ENCODE results near the gene SARDH.

Gene SARDH

DNA sequence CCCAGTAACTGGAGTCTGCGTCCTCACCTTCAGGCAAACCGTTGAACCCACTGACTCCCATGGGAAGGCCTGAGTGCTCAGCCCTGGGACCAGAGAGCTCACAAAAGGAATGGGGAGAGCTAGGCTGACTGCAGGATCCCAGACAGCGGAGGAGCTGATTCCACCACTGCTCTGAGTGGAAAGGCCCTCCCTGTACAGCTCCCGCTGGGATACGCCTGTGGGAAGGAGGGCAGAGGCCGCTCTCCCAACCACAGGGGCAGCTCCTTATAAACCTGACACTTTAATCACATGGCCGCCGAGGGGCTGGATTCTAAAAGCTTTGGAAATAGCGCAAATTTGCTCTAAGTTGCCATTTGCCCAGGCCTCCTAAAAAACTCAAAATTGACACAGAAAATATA is 64.9 kb downstream of the SARDH start:
- no peak overlapping the region for H3K4me3 Mint-ChIP-seq
- H3K27me3 Mint-ChIP-seq = peaks cover 35% of the 10 kb centered on the region
- H3K9me3 Mint-ChIP-seq = no peaks in the 10 kb centered on the region
- no peaks in the 10 kb centered on the region for H3K36me3 Mint-ChIP-seq
- no peaks in the 10 kb centered on the region for H3K4me1 Mint-ChIP-seq
- H3K27ac Mint-ChIP-seq = no peak overlapping the region
- no peak for ATAC-seq

DNA sequence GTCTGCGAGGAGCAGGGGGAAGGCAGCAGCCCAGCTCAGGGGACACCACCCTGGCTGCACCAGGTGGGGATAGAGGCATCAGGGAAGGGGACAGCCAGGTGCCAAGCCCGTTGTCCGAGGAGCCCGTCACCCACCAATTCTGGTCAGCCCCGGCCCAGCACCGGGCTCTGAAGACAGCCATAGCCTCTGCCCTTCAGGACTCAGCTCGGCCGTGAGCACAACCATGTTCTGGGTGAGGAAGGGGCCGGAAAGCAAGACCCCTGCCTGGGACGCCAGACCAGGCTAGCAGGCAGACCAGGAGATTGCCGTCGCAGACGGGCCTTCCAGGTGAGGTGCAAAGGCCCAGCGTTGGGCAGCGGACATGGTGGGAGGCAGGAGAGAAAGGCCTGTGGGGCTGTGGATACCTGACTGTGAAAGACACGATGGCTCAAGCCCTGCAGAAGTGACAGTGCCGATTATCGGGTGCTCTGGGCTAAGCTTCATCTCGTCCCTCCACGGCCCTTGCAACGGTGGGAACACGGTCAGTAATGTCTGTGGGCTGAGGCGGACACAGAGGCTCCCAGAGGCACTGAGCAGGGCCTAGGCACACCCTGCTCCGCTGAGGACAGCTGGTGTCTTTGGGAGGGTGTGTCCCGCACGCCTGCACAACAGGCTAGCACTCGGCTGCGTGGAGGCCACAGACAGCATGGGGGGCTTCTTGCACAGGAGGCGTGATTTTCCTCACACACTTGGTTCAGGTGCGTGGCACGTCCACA is 65.5 kb downstream of the SARDH start:
- ATAC-seq = no peak
- no peaks in the 10 kb centered on the region for H3K4me1 Mint-ChIP-seq
- H3K27ac Mint-ChIP-seq = no peak overlapping the region
- no peak overlapping the region for H3K4me3 Mint-ChIP-seq
- no peaks in the 10 kb centered on the region for H3K9me3 Mint-ChIP-seq
- peaks cover 35% of the 10 kb centered on the region for H3K27me3 Mint-ChIP-seq
- H3K36me3 Mint-ChIP-seq = no peaks in the 10 kb centered on the region

DNA sequence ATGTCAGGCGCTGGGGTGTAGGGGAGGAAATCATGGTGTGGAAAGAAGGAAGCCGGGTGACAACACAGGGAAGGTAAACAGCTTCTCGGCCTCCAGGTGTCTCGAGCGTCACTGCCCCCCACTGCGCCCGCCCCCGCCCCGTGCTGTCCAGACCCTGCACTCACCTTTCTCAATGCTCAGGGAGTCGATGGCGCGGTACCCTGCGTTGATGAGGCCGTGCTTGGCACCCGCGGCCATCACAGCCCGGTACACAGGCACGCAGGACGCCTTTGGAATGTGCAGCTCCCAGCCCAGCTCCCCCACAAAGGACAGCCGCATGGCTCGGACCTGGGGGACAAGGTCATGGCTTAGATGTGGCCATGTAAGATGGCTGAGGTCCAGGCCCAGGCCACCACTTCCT is 66.8 kb downstream of the SARDH start:
- Mint-ChIP-seq H3K36me3 (no peaks in the 10 kb centered on the region), H3K27me3 (peaks cover 44% of the 10 kb centered on the region), H3K4me3 (no peak overlapping the region), H3K9me3 (no peaks in the 10 kb centered on the region), H3K4me1 (no peaks in the 10 kb centered on the region), H3K27ac (no peak overlapping the region)
- ATAC-seq = no peak

DNA sequence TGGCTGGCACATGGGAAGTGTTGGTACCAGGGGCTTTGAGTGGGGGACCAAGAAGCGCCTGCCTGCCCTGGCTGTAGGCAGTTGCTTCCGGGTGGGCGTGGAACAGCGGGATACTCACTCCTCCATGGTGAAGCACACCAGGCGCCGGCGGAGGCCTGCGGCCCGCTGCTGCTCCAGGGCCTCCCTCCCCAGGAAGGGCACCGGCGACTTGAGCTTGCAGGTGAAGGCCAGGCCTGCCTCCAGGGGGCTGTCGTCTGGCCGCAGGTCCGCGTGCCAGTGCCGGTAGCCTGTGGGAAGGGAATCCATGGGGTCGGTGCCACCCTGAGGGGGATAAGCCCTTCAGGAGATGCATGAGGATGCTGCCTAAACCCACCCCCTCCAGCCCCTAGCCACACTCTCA is 67.7 kb downstream of the SARDH start:
- Mint-ChIP-seq H3K27me3 (peaks cover 49% of the 10 kb centered on the region), H3K36me3 (no peaks in the 10 kb centered on the region), H3K4me1 (no peaks in the 10 kb centered on the region), H3K4me3 (no peak overlapping the region), H3K27ac (no peak overlapping the region), H3K9me3 (no peaks in the 10 kb centered on the region)
- no peak for ATAC-seq

- Mint-ChIP-seq H3K4me1 (no peaks in the 10 kb centered on the region), H3K9me3 (no peaks in the 10 kb centered on the region), H3K27ac (no peak overlapping the region), H3K36me3 (no peaks in the 10 kb centered on the region), H3K27me3 (peaks cover 45% of the 10 kb centered on the region), H3K4me3 (no peak overlapping the region)
- no peak for ATAC-seq
Measured at GRCh38 chr9:133669182-133669801, 68.9 kb downstream of the SARDH start.

DNA sequence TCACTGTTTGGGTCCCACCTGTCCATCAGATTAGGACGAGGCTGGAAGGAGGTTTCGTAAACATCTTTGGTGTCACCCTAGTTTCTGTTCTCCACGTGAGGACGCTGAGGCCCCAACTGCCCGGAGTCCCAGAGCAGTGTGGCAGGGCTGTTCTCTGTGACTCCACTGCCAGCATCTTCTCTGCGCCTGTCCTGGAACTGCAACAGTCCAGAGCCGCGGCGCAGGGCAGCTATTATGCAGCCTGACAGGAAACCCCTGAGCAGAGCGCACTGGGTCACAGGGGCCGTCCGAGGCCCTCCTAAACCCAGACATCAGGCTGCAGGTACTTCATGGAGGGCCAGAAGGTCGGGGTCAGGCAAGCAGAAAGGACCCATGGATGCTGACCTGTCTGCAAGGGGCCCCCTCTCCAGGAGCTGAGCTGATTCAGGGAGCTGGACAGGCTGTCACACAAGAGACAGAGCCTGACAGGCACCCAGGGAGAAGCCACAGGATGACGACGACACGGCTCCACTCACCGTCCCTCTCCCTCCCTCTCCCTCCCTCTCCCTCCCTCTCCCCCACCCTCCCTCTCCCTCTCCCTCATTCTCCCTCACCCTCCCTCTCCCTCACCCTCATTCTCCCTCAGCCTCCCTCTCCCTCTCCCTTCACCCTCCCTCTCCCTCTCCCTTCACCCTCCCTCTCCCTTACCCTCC is 70.2 kb downstream of the SARDH start:
- Mint-ChIP-seq H3K4me3 (no peak overlapping the region), H3K9me3 (no peaks in the 10 kb centered on the region), H3K4me1 (no peaks in the 10 kb centered on the region), H3K36me3 (no peaks in the 10 kb centered on the region), H3K27me3 (peaks cover 47% of the 10 kb centered on the region), H3K27ac (no peak overlapping the region)
- ATAC-seq = no peak

DNA sequence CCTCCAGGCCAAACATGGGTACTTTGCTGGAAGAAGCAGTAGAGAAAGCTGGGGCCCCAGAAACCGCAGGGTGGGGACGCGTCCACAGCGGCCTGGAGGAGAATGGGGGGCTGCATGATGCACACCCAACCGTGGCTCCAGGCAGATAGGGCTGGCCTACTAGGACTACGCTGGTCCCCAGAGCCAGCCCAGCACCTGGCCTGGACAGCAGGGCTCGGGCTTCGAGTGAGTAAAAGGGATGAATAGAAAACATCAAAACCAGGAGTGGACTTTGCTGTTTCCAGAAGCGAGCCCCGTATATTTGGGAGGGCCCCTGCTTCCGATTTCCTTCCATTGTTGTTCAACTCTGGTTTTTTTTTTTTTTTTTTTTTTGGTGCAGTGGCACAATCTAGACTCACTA is 71.3 kb downstream of the SARDH start:
- Mint-ChIP-seq H3K4me3 (no peak overlapping the region), H3K27me3 (peaks cover 49% of the 10 kb centered on the region), H3K9me3 (no peaks in the 10 kb centered on the region), H3K4me1 (no peaks in the 10 kb centered on the region), H3K27ac (no peak overlapping the region), H3K36me3 (no peaks in the 10 kb centered on the region)
- no peak for ATAC-seq

- H3K4me3 Mint-ChIP-seq = no peak overlapping the region
- ATAC-seq = no peak
- no peaks in the 10 kb centered on the region for H3K36me3 Mint-ChIP-seq
- peaks cover 49% of the 10 kb centered on the region for H3K27me3 Mint-ChIP-seq
- H3K27ac Mint-ChIP-seq = no peak overlapping the region
- H3K4me1 Mint-ChIP-seq = no peaks in the 10 kb centered on the region
- H3K9me3 Mint-ChIP-seq = no peaks in the 10 kb centered on the region
Measured at GRCh38 chr9:133666387-133666786, 71.8 kb downstream of the SARDH start.

- Mint-ChIP-seq H3K27me3 (peaks cover 49% of the 10 kb centered on the region), H3K9me3 (no peaks in the 10 kb centered on the region), H3K4me1 (no peaks in the 10 kb centered on the region), H3K36me3 (no peaks in the 10 kb centered on the region), H3K4me3 (no peak overlapping the region), H3K27ac (no peak overlapping the region)
- ATAC-seq = no peak
Measured at GRCh38 chr9:133665535-133665934, 72.6 kb downstream of the SARDH start.

DNA sequence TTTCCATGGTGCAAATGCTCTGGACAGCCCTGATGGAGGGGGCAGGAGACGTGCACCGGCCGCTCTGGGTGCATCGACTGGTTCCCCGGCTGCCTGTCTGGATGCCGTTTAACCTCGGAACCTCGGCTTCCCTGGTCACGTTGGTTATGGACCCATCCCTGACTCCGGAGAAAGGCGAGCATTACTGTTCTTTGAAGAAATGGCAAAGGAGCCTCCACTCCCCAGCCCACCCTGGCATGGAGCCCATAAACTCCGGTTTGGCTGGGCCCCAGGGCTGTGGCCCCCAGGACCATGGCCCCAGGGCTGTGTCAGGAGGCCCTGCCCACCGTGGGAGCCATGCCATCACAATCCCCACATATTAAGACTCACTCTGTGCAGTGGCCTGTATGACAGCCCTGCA is 73.1 kb downstream of the SARDH start:
- H3K27me3 Mint-ChIP-seq = peaks cover 54% of the 10 kb centered on the region
- no peaks in the 10 kb centered on the region for H3K36me3 Mint-ChIP-seq
- no peak overlapping the region for H3K4me3 Mint-ChIP-seq
- no peak for ATAC-seq
- no peak overlapping the region for H3K27ac Mint-ChIP-seq
- H3K9me3 Mint-ChIP-seq = no peaks in the 10 kb centered on the region
- peaks cover 2% of the 10 kb centered on the region for H3K4me1 Mint-ChIP-seq

GRCh38 chr9:133664173-133665050 is 73.7 kb downstream of the SARDH start:
- no peak overlapping the region for H3K4me3 Mint-ChIP-seq
- H3K27me3 Mint-ChIP-seq = peaks cover 61% of the 10 kb centered on the region
- ATAC-seq = no peak
- H3K27ac Mint-ChIP-seq = no peak overlapping the region
- H3K36me3 Mint-ChIP-seq = no peaks in the 10 kb centered on the region
- peaks cover 7% of the 10 kb centered on the region for H3K4me1 Mint-ChIP-seq
- H3K9me3 Mint-ChIP-seq = no peaks in the 10 kb centered on the region

DNA sequence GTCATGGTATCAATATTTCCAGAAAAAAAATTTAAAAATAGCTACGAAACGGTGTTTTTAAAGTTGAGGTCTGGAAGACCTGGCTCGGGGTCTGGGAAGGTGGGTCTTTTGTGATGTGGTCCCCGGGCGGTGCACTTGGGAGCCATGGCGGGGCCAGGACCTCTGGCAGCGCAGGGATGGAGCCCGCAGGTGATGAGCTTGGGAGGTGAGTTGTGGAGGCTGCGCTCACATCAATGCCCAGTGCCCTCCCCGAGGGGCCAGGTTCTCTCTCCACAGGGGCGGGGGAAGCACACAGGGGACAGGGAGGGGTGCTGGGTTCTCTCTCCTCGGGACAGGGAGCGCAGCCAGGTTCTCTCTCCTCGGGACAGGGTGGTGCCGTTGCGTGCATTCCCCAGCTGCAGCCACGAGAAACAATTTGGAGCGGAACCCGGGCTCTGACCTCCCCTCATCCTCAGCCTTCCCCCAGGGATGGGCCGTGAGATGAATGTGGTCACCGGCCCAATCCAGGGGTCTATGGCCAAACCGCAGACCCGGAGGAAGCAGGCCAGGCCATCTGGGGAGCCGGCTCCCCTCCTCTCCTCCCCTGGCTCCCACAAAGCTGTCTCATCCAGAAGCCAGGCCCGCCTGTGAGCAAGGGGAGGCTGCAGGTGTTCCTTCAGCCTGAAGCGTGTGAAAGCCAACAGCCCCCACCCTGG is 76.2 kb downstream of the SARDH start:
- H3K4me3 Mint-ChIP-seq = no peak overlapping the region
- H3K27ac Mint-ChIP-seq = no peak overlapping the region
- H3K36me3 Mint-ChIP-seq = no peaks in the 10 kb centered on the region
- ATAC-seq = no peak
- H3K27me3 Mint-ChIP-seq = peaks cover 83% of the 10 kb centered on the region
- peaks cover 7% of the 10 kb centered on the region for H3K4me1 Mint-ChIP-seq
- no peaks in the 10 kb centered on the region for H3K9me3 Mint-ChIP-seq

DNA sequence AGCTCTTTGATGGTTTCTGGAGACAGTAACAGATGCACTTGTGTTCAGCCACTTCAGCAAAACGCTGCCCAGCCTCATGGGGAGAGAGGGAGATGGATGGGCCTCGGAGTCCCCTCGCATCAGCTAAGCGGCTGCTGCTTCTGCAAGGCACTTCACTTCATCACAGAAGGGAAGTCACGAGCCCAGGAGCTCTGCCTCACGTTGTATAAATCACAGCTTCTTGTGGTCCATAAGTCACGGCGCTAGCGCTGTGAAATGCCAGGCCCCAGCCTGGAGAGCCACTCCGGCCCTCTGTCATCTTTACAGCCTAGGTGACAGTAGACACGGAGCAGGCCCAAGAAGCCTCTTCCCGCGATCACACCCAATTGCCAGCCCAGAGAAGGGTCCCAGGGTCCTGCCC is 78.6 kb downstream of the SARDH start:
- H3K4me1 Mint-ChIP-seq = peaks cover 7% of the 10 kb centered on the region
- no peaks in the 10 kb centered on the region for H3K9me3 Mint-ChIP-seq
- H3K36me3 Mint-ChIP-seq = no peaks in the 10 kb centered on the region
- peaks cover 96% of the 10 kb centered on the region for H3K27me3 Mint-ChIP-seq
- no peak overlapping the region for H3K4me3 Mint-ChIP-seq
- ATAC-seq = no peak
- H3K27ac Mint-ChIP-seq = no peak overlapping the region

GRCh38 chr9:133658442-133659431 is 79.4 kb downstream of the SARDH start:
- no peak overlapping the region for H3K4me3 Mint-ChIP-seq
- no peak overlapping the region for H3K27ac Mint-ChIP-seq
- ATAC-seq = no peak
- H3K36me3 Mint-ChIP-seq = no peaks in the 10 kb centered on the region
- H3K4me1 Mint-ChIP-seq = peaks cover 7% of the 10 kb centered on the region
- H3K9me3 Mint-ChIP-seq = no peaks in the 10 kb centered on the region
- H3K27me3 Mint-ChIP-seq = peaks cover 93% of the 10 kb centered on the region
